ENCODE data around the gene SUSD6. TPM values are rescaled to one million over a fixed set of nuclear protein-coding genes. Genes with fewer than 3 reads are reported as not detected.

The SUSD6 gene
- 44.7 and 45.5 TPM in 2 replicates for total RNA-seq (2022)
- percentile 79 among the genes with signal in this experiment for Bru-seq, nascent RNA
- BruChase-seq, experiment 1, labeled RNA remaining after a 6-hour chase = percentile 79 among the genes with signal in this experiment
- percentile 79 among the genes with signal in this experiment for BruChase-seq, experiment 2, labeled RNA remaining after a 2-hour chase
- long read RNA-seq, full-length matches to known transcripts = 8 of 23 reads
- long read RNA-seq, partial matches to known transcripts = 13 of 23 reads
- long read RNA-seq, other reads (novel, unspliced or antisense) = 2 of 23 reads

- intact Hi-C loops (cut with micrococcal nuclease; ENCODE audit: unreplicated experiment) = loop anchor here (1.0 kb wide), 1 partner anchor 9 kb away; no protein-coding TSS in a partner anchor
- Mint-ChIP-seq H3K4me3 (ENCODE audit: low read depth, unreplicated experiment) (peak within 1 kb of the TSS; percentile 96), H3K27me3 (ENCODE audit: unreplicated experiment) (no peaks in the 10 kb centered on the region), H3K27ac (ENCODE audit: unreplicated experiment) (peak within 1 kb of the TSS; percentile 94), H3K4me1 (ENCODE audit: low read depth, unreplicated experiment) (peaks cover 48% of the 10 kb centered on the region), H3K36me3 (ENCODE audit: insufficient read depth, unreplicated experiment) (peaks cover 17% of the 10 kb centered on the region), H3K9me3 (ENCODE audit: low read depth, unreplicated experiment) (no peaks in the 10 kb centered on the region)
- no TSS peak for BruUV-seq (replicated peaks)
- DNase-seq = peak; percentile 85
- no peak for TF ChIP-seq CTCF (IDR thresholded peaks at IDR 0.05; ENCODE audit: unreplicated experiment)
- CTCF ChIA-PET = interaction anchor here (0.6 kb wide), 3 partner anchors 63 to 285 kb away, joined by 3 to 4 read pairs (median 4); no protein-coding TSS in a partner anchor
These were observed at the start of gene SUSD6 for GRCh38 chr14:69611172-69612013. Gene SUSD6, plus strand, starts transcription at chr14:69611596. Its CDS starts 46,997 bp downstream, at chr14:69658593.

- intact Hi-C loops (cut with micrococcal nuclease; ENCODE audit: unreplicated experiment) = no loop called here
- peaks cover 5% of the 10 kb centered on the region for H3K36me3 Mint-ChIP-seq (ENCODE audit: insufficient read depth, unreplicated experiment)
- H3K4me1 Mint-ChIP-seq (ENCODE audit: low read depth, unreplicated experiment) = no peaks in the 10 kb centered on the region
- DNase-seq = no peak
- no peak overlapping the region for H3K27ac Mint-ChIP-seq (ENCODE audit: unreplicated experiment)
- TF ChIP-seq CTCF (IDR thresholded peaks at IDR 0.05; ENCODE audit: unreplicated experiment) = no peak
- no peak overlapping the region for H3K4me3 Mint-ChIP-seq (ENCODE audit: low read depth, unreplicated experiment)
- CTCF ChIA-PET = no interaction called here
- no TSS peak for BruUV-seq (replicated peaks)
- H3K27me3 Mint-ChIP-seq (ENCODE audit: unreplicated experiment) = peaks cover 86% of the 10 kb centered on the region
- H3K9me3 Mint-ChIP-seq (ENCODE audit: low read depth, unreplicated experiment) = no peaks in the 10 kb centered on the region
These were observed 49.5 kb upstream of the SUSD6 start for GRCh38 chr14:69561893-69562292.

- CTCF ChIA-PET = no interaction called here
- H3K27me3 Mint-ChIP-seq (ENCODE audit: unreplicated experiment) = peaks cover 86% of the 10 kb centered on the region
- H3K36me3 Mint-ChIP-seq (ENCODE audit: insufficient read depth, unreplicated experiment) = peaks cover 11% of the 10 kb centered on the region
These were observed 43.8 kb upstream of the SUSD6 start for GRCh38 chr14:69567563-69567962.

More at GRCh38 chr14:69567563-69567962, 43.8 kb upstream of the SUSD6 start:
- no peaks in the 10 kb centered on the region for H3K4me1 Mint-ChIP-seq (ENCODE audit: low read depth, unreplicated experiment)
- intact Hi-C loops (cut with micrococcal nuclease; ENCODE audit: unreplicated experiment) = no loop called here
- H3K9me3 Mint-ChIP-seq (ENCODE audit: low read depth, unreplicated experiment) = no peaks in the 10 kb centered on the region
- H3K4me3 Mint-ChIP-seq (ENCODE audit: low read depth, unreplicated experiment) = no peak overlapping the region
- no TSS peak for BruUV-seq (replicated peaks)
- no peak for DNase-seq
- TF ChIP-seq CTCF (IDR thresholded peaks at IDR 0.05; ENCODE audit: unreplicated experiment) = no peak
- no peak overlapping the region for H3K27ac Mint-ChIP-seq (ENCODE audit: unreplicated experiment)
